Measurements from ENCODE around the gene NRXN3.

The NRXN3 gene

DNA sequence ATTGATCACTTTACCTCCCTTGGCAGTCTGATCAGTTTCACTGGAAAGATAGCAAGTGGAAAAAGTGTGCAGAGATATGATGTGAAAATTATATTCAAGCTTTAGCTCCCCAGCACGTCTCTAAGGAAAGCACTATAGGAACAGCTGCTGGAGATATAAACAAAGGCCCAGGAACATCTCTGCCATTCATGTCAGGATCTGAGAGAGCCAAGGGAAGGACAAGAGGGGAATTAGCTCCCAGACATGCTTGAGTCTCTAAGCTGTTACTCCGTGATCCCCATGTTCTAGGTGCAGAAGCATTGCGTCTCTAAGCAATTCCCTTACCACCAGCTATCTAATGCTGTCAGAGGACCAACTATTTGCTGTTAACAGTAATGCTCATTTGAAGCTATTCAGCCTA, 1341.0 kb downstream of the NRXN3 start:
- POLR2A ChIA-PET = interaction anchor here (0.6 to 0.9 kb wide), 2 partner anchors 28 to 1795 kb away, joined by 3 to 4 read pairs; no protein-coding TSS in a partner anchor
- CTCF ChIA-PET = interaction anchor here (0.6 to 2.3 kb wide), 3 partner anchors 10 to 73 kb away, joined by 3 to 10 read pairs (median 3); no protein-coding TSS in a partner anchor
- H3K4me3 ChIP-seq (ENCODE audit: low read depth, low read length) = no peak overlapping the region
- no peak for DNase-seq (ENCODE audit: low read depth, low spot score)
- no peak for TF ChIP-seq CTCF (IDR thresholded peaks at IDR 0.05; ENCODE audit: insufficient read depth, low read length, missing control alignments)

- no peak for TF ChIP-seq CTCF (IDR thresholded peaks at IDR 0.05; ENCODE audit: insufficient read depth, low read length, missing control alignments)
- CTCF ChIA-PET = no interaction called here
- no peak overlapping the region for H3K4me3 ChIP-seq (ENCODE audit: low read depth, low read length)
- no peak for DNase-seq (ENCODE audit: low read depth, low spot score)
- POLR2A ChIA-PET = no interaction called here
Measured at GRCh38 chr14:79513446-79513845, 1343.3 kb downstream of the NRXN3 start.

GRCh38 chr14:79514700-79515099, 1344.5 kb downstream of the NRXN3 start:
- POLR2A ChIA-PET = no interaction called here

GRCh38 chr14:79515158-79515557, 1345.0 kb downstream of the NRXN3 start:
- no peak overlapping the region for H3K4me3 ChIP-seq (ENCODE audit: low read depth, low read length)
- CTCF ChIA-PET = interaction anchor here (1.0 kb wide), 1 partner anchor 9 kb away, joined by 3 read pairs; no protein-coding TSS in a partner anchor
- POLR2A ChIA-PET = no interaction called here
- no peak for TF ChIP-seq CTCF (IDR thresholded peaks at IDR 0.05; ENCODE audit: insufficient read depth, low read length, missing control alignments)
- DNase-seq (ENCODE audit: low read depth, low spot score) = no peak

More at GRCh38 chr14:79514700-79515099, 1344.5 kb downstream of the NRXN3 start:
- no peak for TF ChIP-seq CTCF (IDR thresholded peaks at IDR 0.05; ENCODE audit: insufficient read depth, low read length, missing control alignments)
- CTCF ChIA-PET = interaction anchor here (0.6 to 1.0 kb wide), 3 partner anchors 8 to 143 kb away, joined by 3 read pairs; no protein-coding TSS in a partner anchor
- peak; percentile 66 for DNase-seq (ENCODE audit: low read depth, low spot score)
- H3K4me3 ChIP-seq (ENCODE audit: low read depth, low read length) = no peak overlapping the region

GRCh38 chr14:79516009-79516408, 1345.8 kb downstream of the NRXN3 start:
- no peak overlapping the region for H3K4me3 ChIP-seq (ENCODE audit: low read depth, low read length)
- TF ChIP-seq CTCF (IDR thresholded peaks at IDR 0.05; ENCODE audit: insufficient read depth, low read length, missing control alignments) = no peak
- POLR2A ChIA-PET = no interaction called here
- CTCF ChIA-PET = no interaction called here
- no peak for DNase-seq (ENCODE audit: low read depth, low spot score)

DNA sequence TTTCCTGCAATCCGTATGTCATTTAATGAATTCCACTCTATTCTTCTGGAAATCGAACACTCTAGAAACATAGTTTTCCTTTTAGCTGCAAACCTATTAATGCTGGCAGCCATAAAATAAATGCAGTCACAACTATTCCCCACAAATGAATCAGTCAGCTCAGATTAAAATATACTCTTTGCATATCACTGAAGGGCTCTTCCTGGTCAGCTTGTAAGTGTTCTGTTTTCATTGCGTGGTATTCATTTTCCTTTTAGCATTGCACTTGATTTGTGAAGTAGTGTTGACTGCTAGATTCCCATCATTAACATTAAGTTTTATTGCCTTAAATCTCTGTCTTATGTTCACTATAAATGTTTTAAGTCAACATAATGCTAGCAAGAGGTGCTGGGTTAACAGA, 1355.2 kb downstream of the NRXN3 start:
- no peak for DNase-seq (ENCODE audit: low read depth, low spot score)
- no peak overlapping the region for H3K4me3 ChIP-seq (ENCODE audit: low read depth, low read length)
- POLR2A ChIA-PET = no interaction called here
- TF ChIP-seq CTCF (IDR thresholded peaks at IDR 0.05; ENCODE audit: insufficient read depth, low read length, missing control alignments) = no peak
- CTCF ChIA-PET = no interaction called here
